Adrenal gland (tissue), 5 donors: Measurements from ENCODE around the gene TMEM63A.

Experiments used
- CTCF ChIP-seq, 6 experiments: fragments of 450-650 bp in 4 of 6; fragments of 200-600 bp in 2 of 6; sonication (generic) in 1 of 6; IDR thresholded peaks; 1 replicate in 5 of 6; 2 replicates in 1 of 6; pipeline versions ENCODE4 v1.5.1 to v1.8.0; 2016 to 2021; ENCODE audit warnings: antibody characterized with exemption in 6 of 6, mild to moderate bottlenecking in 2 of 6, moderate library complexity in 1 of 6
- POLR2A ChIP-seq, 2 donors: fragments of 450-650 bp; IDR thresholded peaks; one replicate each; pipeline ENCODE4 v1.6.1; 2017; ENCODE audit warnings: antibody characterized with exemption in 2 of 2, mild to moderate bottlenecking in 2 of 2, moderate library complexity in 1 of 2
- donor health status: DM: no; HTN: no; CAD: no.

- TF ChIP-seq CTCF (IDR thresholded peaks at IDR 0.05) (no peak), POLR2A (IDR thresholded peaks at IDR 0.05) (no peak)
These were observed 46.3 kb downstream of the TMEM63A start for GRCh38 chr1:225835856-225836255.
